GM23338 (cell line): ENCODE results near the gene COX7A1. TPM values are rescaled to one million over a fixed set of nuclear protein-coding genes. Genes with fewer than 3 reads are reported as not detected.
"Not testable (repeated sequence)": the region's sequence is repeated elsewhere in the genome, so short reads cannot be mapped to it uniquely, and the experiment has no call there.

Source experiments
- ATAC-seq: fragments of 200-7000 bp; cut with Tn5 transposase; 3 replicates; pipeline ENCODE4 v1.9.1; 2020
- DNase-seq: peaks from one replicate; pipeline ENCODE4 v3.0.0-alpha.2; 2015; ENCODE audit warnings: low spot score
- H2AFZ ChIP-seq: fragments of 200-600 bp; sonication (generic); 2 replicates; pipeline ENCODE4 v1.8.0; 2016; ENCODE audit warnings: antibody characterized with exemption, mild to moderate bottlenecking, moderate library complexity
- H3F3A ChIP-seq: fragments of 200-600 bp; sonication (generic); replicated peaks from 2 replicates; pipeline ENCODE4 v1.8.0; 2017; ENCODE audit warnings: antibody characterized with exemption, mixed run types, low read depth
- H3K27ac ChIP-seq: fragments of 200-600 bp; sonication (generic); 2 replicates; pipeline ENCODE4 v1.6.1; 2016; ENCODE audit warnings: low read depth
- H3K27me3 ChIP-seq: fragments of 200-600 bp; sonication (generic); 2 replicates; pipeline ENCODE4 v1.8.0; 2016; ENCODE audit warnings: mild to moderate bottlenecking, mixed run types, moderate library complexity; ENCODE audit not compliant: insufficient read depth
- H3K36me3 ChIP-seq: fragments of 200-600 bp; sonication (generic); 2 replicates; pipeline ENCODE4 v1.8.0; 2016; ENCODE audit warnings: mild to moderate bottlenecking; ENCODE audit not compliant: insufficient read depth
- H3K4me1 ChIP-seq: fragments of 200-600 bp; sonication (generic); 2 replicates; pipeline ENCODE4 v1.8.0; 2016; ENCODE audit warnings: mild to moderate bottlenecking, moderate library complexity; ENCODE audit not compliant: insufficient read depth
- H3K4me2 ChIP-seq: fragments of 200-600 bp; sonication (generic); 2 replicates; pipeline ENCODE4 v1.7.1; 2017; ENCODE audit warnings: mixed run types
- H3K4me3 ChIP-seq: fragments of 200-600 bp; sonication (generic); 2 replicates; pipeline ENCODE4 v1.6.1; 2016; ENCODE audit warnings: mixed run types
- H3K79me2 ChIP-seq: fragments of 200-600 bp; sonication (generic); replicated peaks from 2 replicates; pipeline ENCODE4 v1.8.0; 2017; ENCODE audit warnings: mild to moderate bottlenecking; ENCODE audit not compliant: insufficient read depth
- H3K9me2 ChIP-seq: fragments of 200-600 bp; sonication (generic); 2 replicates; pipeline ENCODE4 v1.8.0; 2017; ENCODE audit not compliant: insufficient read depth
- H4K20me1 ChIP-seq: fragments of 200-600 bp; sonication (generic); replicated peaks from 2 replicates; pipeline ENCODE4 v1.8.0; 2017; ENCODE audit warnings: mild to moderate bottlenecking; ENCODE audit not compliant: insufficient read depth
- H3K27ac Mint-ChIP-seq: 2 replicates; pipeline ENCODE4 v1.8.0; 2020; ENCODE audit warnings: inconsistent platforms, mild to moderate bottlenecking, moderate library complexity, mixed read lengths
- H3K27me3 Mint-ChIP-seq: 3 replicates; pipeline ENCODE4 v1.8.0; 2022; ENCODE audit warnings: low read depth, mild to moderate bottlenecking, moderate library complexity, mixed read lengths, inconsistent platforms; ENCODE audit not compliant: insufficient read depth, poor library complexity
- H3K36me3 Mint-ChIP-seq: 3 replicates; pipeline ENCODE4 v1.8.0; 2021; ENCODE audit warnings: low read depth, mild to moderate bottlenecking, inconsistent platforms, moderate library complexity, mixed read lengths
- H3K4me1 Mint-ChIP-seq: 3 replicates; pipeline ENCODE4 v1.8.0; 2020; ENCODE audit warnings: mild to moderate bottlenecking, inconsistent platforms, mixed read lengths
- H3K4me3 Mint-ChIP-seq: 3 replicates; pipeline ENCODE4 v1.8.0; 2021; ENCODE audit warnings: moderate library complexity, mild to moderate bottlenecking, inconsistent platforms, mixed read lengths
- H3K9me3 Mint-ChIP-seq: 3 replicates; pipeline ENCODE4 v1.8.0; 2020; ENCODE audit warnings: moderate library complexity, mild to moderate bottlenecking, inconsistent platforms, mixed read lengths
- CREB1 ChIP-seq: fragments of 250-450 bp; sonication (Bioruptor Pico); IDR thresholded peaks from 2 replicates; pipeline ENCODE4 v1.5.0; 2020; ENCODE audit warnings: low read depth, mild to moderate bottlenecking, moderate library complexity
- EZH2 ChIP-seq: fragments of 200-600 bp; sonication (generic); IDR thresholded peaks from one replicate; pipeline ENCODE4 v1.8.0; 2017; ENCODE audit warnings: antibody characterized with exemption, mild to moderate bottlenecking, low read depth; ENCODE audit not compliant: unreplicated experiment
- EZH2phosphoT487 ChIP-seq: fragments of 200-600 bp; sonication (generic); IDR thresholded peaks from one replicate; pipeline ENCODE4 v1.8.1; 2018; ENCODE audit warnings: antibody characterized with exemption; ENCODE audit not compliant: unreplicated experiment
- NANOG ChIP-seq: IDR thresholded peaks from 2 replicates; pipeline ENCODE4 v1.6.1; 2016; ENCODE audit warnings: antibody characterized with exemption, borderline replicate concordance
- POLR2AphosphoS5 ChIP-seq: IDR thresholded peaks from 2 replicates; pipeline ENCODE4 v1.6.1; 2016; ENCODE audit warnings: antibody characterized with exemption, low read depth
- STAT1 ChIP-seq: IDR thresholded peaks from one replicate; pipeline ENCODE4 v1.6.1; 2016; ENCODE audit warnings: antibody characterized with exemption; ENCODE audit not compliant: unreplicated experiment
- ZNF114 ChIP-seq: fragments of 250-450 bp; sonication (Bioruptor Pico); IDR thresholded peaks from 2 replicates; pipeline ENCODE4 v1.5.0; 2020; ENCODE audit warnings: mild to moderate bottlenecking, moderate library complexity
- polyA plus RNA-seq: library from polyadenylated mRNA; unstranded; fragments of >200 nt; fragmentation: Nextera tagmentation; extraction: Ambion mirVana; gene quantifications from 2 replicates; pipeline ENCODE4 v1.2.1, GENCODE V29; 2016
- total RNA-seq: library from RNA; depleted of rRNA; stranded (reverse); fragments of >200 nt; shearing (Covaris generic); gene quantifications from 2 replicates; pipeline ENCODE4 v1.2.3, GENCODE V29; 2014
- TF ChIP-seq, protein P1 (sequence below), 2 experiments: fragments of 200-600 bp in 1 of 2; sonication (generic) in 1 of 2; conservative IDR thresholded peaks; 2 replicates each; pipeline versions ENCODE4 v1.5.1 to v1.6.1; 2016 to 2017; ENCODE audit warnings: antibody characterized with exemption in 2 of 2, low read depth in 2 of 2, mild to moderate bottlenecking in 2 of 2, moderate library complexity in 1 of 2
- TF ChIP-seq, protein P2 (sequence below): IDR thresholded peaks from one replicate; pipeline ENCODE4 v1.6.1; 2018; ENCODE audit warnings: antibody characterized with exemption; ENCODE audit not compliant: unreplicated experiment

COX7A1 gene
- total and polyA plus RNA-seq, 2 experiments from 2014 or later: 0.52 to 5.5 TPM

DNA sequence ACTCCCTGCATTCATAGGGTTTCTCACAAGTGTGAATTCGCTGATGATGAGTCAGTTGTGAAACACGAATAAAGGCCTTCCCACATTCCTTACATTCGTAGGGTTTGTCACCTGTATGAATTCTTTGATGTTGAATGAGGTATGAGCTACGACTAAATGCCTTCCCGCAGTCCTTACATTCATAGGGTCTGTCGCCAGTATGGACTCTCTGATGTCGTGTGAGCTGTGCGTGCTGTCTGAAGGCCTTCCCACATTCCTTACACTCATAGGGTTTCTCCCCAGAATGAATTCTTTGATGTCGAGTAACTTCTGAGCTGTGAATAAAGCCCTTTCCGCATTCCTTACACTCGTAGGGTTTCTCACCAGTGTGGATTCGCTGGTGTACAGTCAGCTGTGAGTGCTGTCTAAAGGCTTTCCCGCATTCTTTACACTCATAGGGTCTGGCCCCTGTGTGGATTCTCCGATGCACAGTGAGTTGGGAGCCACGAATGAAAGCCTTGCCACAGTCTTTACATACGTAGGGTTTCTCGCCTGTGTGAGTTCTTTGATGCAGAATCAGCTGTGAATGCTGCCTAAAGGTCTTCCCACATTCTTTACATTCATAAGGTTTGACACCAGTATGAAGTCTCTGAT lies 30.5 kb upstream of the COX7A1 start:
- H3K4me3 Mint-ChIP-seq: no peak overlapping the region
- H3K9me3 Mint-ChIP-seq: 0 out of 3 replicates have a peak, but pooled peaks cover under 1% of the 10 kb centered on the region
- H3K4me1 Mint-ChIP-seq: peaks cover 8% of the 10 kb centered on the region; the same call in 2 of the 3 replicates
- Histone ChIP-seq H2AFZ (no peak overlapping the region), H3K4me1 (no peaks in the 10 kb centered on the region), H3K9me2 (no peaks in the 10 kb centered on the region), H3F3A (no peaks in the 10 kb centered on the region), H3K36me3 (no peaks in the 10 kb centered on the region), H3K27me3 (no peaks in the 10 kb centered on the region), H3K27ac (peak overlapping the region; percentile 68; the same call in 1 of the 2 replicates), H3K4me3 (no peak overlapping the region), H3K79me2 (no peaks in the 10 kb centered on the region), H4K20me1 (no peaks in the 10 kb centered on the region), H3K4me2 (no peak overlapping the region)
- ATAC-seq (peak; percentile 79), DNase-seq (peak; percentile 84)
- H3K27ac Mint-ChIP-seq: peak overlapping the region; percentile 40; the same call in 1 of the 2 replicates
- TF ChIP-seq POLR2AphosphoS5 (no peak), CREB1 (CRISPR knock-in tag) (0 out of 2 replicates have a peak, but pooled peaks have one; percentile 16)
- H3K36me3 Mint-ChIP-seq: no peaks in the 10 kb centered on the region
- H3K27me3 Mint-ChIP-seq: peaks cover 2% of the 10 kb centered on the region

DNA sequence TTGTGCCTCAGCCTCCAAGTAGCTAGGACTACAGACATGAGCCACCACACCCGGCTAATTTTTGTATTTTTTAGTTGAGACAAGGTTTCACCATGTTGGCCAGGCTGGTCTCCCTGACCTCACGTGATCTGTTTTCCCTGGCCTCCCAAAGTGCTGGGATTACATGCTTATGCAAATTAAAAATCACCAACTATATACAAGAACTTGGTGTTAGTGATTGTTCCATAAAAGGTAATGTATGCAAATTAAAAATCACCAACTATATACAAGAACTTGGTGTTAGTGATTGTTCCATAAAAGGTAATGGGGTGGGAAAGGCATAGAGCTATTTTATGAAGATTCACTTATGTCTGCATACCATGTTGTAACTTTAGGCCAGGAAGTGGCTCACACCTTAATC lies 26.8 kb upstream of the COX7A1 start:
- ATAC-seq, H3K79me2 ChIP-seq, H3K9me2 ChIP-seq, H3K36me3 Mint-ChIP-seq, H2AFZ ChIP-seq, H3K4me3 Mint-ChIP-seq, H3K4me3 ChIP-seq, H3K36me3 ChIP-seq, H3K4me1 ChIP-seq, H3F3A ChIP-seq, DNase-seq, H3K27me3 Mint-ChIP-seq, H4K20me1 ChIP-seq, H3K4me1 Mint-ChIP-seq, H3K27me3 ChIP-seq, H3K4me2 ChIP-seq, H3K27ac Mint-ChIP-seq, H3K27ac ChIP-seq: not testable (repeated sequence)
- H3K9me3 Mint-ChIP-seq: peaks cover 12% of the 10 kb centered on the region; the same call in 2 of the 3 replicates

DNA sequence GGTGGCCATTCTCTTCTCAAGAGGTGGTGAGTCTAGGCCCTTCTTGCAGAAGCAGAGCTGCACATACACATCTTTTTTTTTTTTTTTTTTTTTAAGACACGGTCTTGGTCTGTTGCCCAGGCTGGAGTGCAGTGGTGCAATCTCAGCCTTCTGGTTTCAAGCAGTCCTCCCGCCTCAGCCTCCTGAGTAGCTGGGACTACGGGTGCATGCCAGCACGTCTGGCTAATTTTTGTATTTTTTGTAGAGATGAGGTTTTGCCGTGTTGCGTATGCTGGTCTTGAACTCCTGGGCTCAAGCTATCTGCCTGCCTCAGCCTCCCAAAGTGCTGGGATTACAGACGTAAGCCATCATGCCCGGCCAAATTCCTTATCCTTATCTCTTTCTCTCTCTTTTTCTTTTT lies 21.6 kb upstream of the COX7A1 start:
- not testable (repeated sequence) for H3K27ac Mint-ChIP-seq, H3K36me3 ChIP-seq, H3K4me3 Mint-ChIP-seq, H3K79me2 ChIP-seq, ATAC-seq, H3K4me1 ChIP-seq, H3K4me2 ChIP-seq, H3K36me3 Mint-ChIP-seq, H3K27ac ChIP-seq, H3K27me3 ChIP-seq, H2AFZ ChIP-seq, DNase-seq, H3K4me1 Mint-ChIP-seq, H4K20me1 ChIP-seq, H3K4me3 ChIP-seq, H3K27me3 Mint-ChIP-seq, H3K9me2 ChIP-seq
- H3F3A ChIP-seq: peaks cover 10% of the 10 kb centered on the region; the same call in 1 of the 2 replicates
- peaks cover 12% of the 10 kb centered on the region; the same call in 2 of the 3 replicates for H3K9me3 Mint-ChIP-seq

DNA sequence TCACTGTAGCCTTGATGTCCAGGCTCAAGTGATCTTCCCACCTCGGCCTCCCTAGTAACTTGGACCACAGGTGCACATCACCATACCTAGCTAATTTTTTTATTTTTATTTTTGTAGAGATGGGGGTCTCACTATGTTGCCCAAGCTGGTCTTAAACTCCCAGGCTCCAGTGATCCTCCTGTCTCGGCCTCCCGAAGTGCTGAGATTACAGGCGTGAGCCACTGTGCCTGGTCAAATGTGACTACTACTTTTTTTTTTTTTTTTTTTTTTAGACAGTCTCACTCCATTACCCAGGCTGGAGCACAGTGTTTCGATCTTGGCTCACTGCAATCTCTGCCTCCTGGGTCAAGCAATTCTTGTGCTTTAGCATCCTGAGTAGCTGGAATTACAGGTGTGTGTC lies 20.6 kb upstream of the COX7A1 start:
- no peak for DNase-seq
- no peaks in the 10 kb centered on the region for H4K20me1 ChIP-seq
- H3K9me2 ChIP-seq: no peaks in the 10 kb centered on the region
- no peak for ATAC-seq
- H3K27me3 ChIP-seq: no peaks in the 10 kb centered on the region
- no peaks in the 10 kb centered on the region for H3K36me3 ChIP-seq
- no peaks in the 10 kb centered on the region; the same call in 2 of the 3 replicates for H3K36me3 Mint-ChIP-seq
- 0 out of 3 replicates have a peak, but pooled peaks cover 3% of the 10 kb centered on the region for H3K4me1 Mint-ChIP-seq
- no peak overlapping the region for H3K4me2 ChIP-seq
- peaks cover 9% of the 10 kb centered on the region for H3K27me3 Mint-ChIP-seq
- no peak overlapping the region for H2AFZ ChIP-seq
- no peaks in the 10 kb centered on the region for H3K79me2 ChIP-seq
- H3K27ac ChIP-seq: no peak overlapping the region
- H3K4me3 ChIP-seq: no peak overlapping the region
- no peaks in the 10 kb centered on the region for H3K4me1 ChIP-seq
- peaks cover 12% of the 10 kb centered on the region; the same call in 2 of the 3 replicates for H3K9me3 Mint-ChIP-seq
- no peak overlapping the region for H3K27ac Mint-ChIP-seq
- H3K4me3 Mint-ChIP-seq: no peak overlapping the region
- H3F3A ChIP-seq: peaks cover 11% of the 10 kb centered on the region; the same call in 1 of the 2 replicates
- TF ChIP-seq, protein P1, sequence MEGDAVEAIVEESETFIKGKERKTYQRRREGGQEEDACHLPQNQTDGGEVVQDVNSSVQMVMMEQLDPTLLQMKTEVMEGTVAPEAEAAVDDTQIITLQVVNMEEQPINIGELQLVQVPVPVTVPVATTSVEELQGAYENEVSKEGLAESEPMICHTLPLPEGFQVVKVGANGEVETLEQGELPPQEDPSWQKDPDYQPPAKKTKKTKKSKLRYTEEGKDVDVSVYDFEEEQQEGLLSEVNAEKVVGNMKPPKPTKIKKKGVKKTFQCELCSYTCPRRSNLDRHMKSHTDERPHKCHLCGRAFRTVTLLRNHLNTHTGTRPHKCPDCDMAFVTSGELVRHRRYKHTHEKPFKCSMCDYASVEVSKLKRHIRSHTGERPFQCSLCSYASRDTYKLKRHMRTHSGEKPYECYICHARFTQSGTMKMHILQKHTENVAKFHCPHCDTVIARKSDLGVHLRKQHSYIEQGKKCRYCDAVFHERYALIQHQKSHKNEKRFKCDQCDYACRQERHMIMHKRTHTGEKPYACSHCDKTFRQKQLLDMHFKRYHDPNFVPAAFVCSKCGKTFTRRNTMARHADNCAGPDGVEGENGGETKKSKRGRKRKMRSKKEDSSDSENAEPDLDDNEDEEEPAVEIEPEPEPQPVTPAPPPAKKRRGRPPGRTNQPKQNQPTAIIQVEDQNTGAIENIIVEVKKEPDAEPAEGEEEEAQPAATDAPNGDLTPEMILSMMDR (conservative IDR thresholded peaks at IDR 0.05; ENCODE audit: low read depth in 2 of 2): no peak
- TF ChIP-seq EZH2phosphoT487 (no peak), NANOG (no peak), ZNF114 (CRISPR knock-in tag) (no peak), STAT1 (no peak), EZH2 (no peak)
- TF ChIP-seq, protein P2, sequence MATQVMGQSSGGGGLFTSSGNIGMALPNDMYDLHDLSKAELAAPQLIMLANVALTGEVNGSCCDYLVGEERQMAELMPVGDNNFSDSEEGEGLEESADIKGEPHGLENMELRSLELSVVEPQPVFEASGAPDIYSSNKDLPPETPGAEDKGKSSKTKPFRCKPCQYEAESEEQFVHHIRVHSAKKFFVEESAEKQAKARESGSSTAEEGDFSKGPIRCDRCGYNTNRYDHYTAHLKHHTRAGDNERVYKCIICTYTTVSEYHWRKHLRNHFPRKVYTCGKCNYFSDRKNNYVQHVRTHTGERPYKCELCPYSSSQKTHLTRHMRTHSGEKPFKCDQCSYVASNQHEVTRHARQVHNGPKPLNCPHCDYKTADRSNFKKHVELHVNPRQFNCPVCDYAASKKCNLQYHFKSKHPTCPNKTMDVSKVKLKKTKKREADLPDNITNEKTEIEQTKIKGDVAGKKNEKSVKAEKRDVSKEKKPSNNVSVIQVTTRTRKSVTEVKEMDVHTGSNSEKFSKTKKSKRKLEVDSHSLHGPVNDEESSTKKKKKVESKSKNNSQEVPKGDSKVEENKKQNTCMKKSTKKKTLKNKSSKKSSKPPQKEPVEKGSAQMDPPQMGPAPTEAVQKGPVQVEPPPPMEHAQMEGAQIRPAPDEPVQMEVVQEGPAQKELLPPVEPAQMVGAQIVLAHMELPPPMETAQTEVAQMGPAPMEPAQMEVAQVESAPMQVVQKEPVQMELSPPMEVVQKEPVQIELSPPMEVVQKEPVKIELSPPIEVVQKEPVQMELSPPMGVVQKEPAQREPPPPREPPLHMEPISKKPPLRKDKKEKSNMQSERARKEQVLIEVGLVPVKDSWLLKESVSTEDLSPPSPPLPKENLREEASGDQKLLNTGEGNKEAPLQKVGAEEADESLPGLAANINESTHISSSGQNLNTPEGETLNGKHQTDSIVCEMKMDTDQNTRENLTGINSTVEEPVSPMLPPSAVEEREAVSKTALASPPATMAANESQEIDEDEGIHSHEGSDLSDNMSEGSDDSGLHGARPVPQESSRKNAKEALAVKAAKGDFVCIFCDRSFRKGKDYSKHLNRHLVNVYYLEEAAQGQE: no peak
